GM18951 (cell line): ENCODE measurements around the gene COX19.

Experiments used
- POLR2A ChIP-seq: IDR thresholded peaks from 4 replicates; pipeline ENCODE4 v1.6.1; 2011; ENCODE audit warnings: mild to moderate bottlenecking; ENCODE audit not compliant: insufficient read length, insufficient read depth; ENCODE audit errors: extremely low read depth
- in situ Hi-C: fragments of 300-500 bp; cut with MboI; formaldehyde crosslinking; loops from one replicate; pipeline ENCODE4 v1.12.0; 2022; ENCODE audit warnings: low sequenced_read_pairs, mixed read lengths, inconsistent platforms; ENCODE audit not compliant: unreplicated experiment

The COX19 gene

DNA sequence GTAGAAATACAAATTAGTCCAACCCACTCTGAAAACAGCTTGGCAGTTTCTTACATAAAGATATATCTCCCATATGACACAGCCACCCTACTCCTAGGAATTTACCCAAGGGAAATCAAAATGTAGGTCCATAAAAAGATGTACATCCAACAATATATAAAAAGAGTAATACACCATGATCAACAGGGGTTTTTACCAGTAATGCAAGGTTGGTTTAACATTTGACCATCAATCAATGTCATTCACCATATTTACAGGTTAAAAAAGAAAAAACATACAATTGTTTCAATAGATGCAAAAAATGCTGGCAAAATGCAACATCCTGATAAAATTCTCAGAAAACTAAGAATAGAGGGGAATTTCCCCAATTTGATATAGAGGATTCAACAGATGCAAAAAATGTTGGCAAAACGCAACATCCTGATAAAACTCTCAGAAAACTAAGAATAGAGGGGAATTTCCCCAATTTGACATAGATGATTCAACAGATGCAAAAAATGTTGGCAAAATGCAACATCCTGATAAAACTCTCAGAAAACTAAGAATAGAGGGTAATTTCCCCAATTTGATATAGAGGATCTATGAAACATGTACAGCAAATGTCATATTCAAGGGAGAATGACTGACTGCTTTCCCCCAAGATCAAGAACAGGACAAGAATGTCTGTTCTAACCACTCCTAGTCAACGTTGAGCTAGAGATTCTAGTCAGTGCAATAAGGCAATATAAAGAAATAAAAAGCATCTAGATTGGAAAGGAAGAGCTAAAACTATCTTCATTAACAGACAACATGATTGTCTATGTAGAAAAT is 34.5 kb downstream of the COX19 start:
- in situ Hi-C loops: no loop called here
- TF ChIP-seq POLR2A: no peak

DNA sequence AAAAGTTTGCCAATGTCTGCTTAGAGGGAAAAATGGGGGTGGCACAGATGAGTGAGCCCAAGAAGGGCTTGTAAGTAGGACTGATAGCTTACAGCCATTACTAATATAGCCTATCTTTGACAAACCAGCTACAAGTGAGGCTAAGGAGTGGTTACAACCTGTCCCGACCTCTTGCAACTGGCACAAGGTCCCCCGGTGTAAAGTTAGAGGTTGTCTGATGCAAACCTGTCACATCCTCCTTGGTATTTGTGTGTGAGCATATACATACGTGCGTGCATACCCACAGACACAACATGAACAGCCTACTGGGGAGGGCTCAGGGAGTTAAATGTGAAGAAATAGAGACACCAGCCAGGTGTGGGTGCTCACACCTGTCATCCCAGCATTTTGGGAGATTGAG is 35.5 kb downstream of the COX19 start:
- in situ Hi-C loops: no loop called here
- TF ChIP-seq POLR2A: no peak

- in situ Hi-C loops: no loop called here
- TF ChIP-seq POLR2A: no peak
Observed at GRCh38 chr7:938546-939185, 36.7 kb downstream of the COX19 start.

GRCh38 chr7:937856-938484 is 37.4 kb downstream of the COX19 start:
- TF ChIP-seq POLR2A: no peak
- in situ Hi-C loops: no loop called here

DNA sequence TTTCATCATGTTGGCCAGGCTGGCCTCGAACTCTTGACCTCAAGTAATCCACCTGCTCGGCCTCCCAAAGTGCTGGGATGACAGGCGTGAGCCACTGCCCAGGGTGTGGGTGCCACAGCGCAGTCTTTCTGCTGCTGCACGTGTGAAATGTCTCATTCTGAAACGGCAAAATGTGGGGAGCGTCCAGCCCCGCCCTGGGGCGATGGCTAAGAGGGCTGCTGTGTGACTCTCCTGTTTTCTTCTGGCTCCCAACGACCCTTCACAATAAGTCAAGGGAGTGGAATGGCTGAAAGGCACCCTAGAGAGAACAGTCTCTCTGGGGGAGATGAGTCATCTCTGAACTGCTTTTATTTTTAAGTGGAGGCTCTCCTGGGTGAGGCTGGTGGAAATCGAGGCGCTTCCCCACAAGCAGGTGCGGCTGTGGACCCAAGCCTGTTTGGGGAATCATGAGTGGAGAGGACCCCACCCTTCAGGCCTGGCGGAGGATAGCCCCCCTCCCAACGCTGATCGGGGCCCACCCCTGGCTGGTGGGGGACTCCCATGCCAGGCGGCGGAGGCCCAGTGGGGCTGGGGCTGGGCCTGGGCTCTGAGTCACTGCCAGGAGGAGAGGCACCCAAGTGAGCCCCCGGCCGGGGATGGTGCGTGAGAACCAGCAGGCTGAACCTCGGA is 38.8 kb downstream of the COX19 start:
- TF ChIP-seq POLR2A: no peak
- in situ Hi-C loops: no loop called here

DNA sequence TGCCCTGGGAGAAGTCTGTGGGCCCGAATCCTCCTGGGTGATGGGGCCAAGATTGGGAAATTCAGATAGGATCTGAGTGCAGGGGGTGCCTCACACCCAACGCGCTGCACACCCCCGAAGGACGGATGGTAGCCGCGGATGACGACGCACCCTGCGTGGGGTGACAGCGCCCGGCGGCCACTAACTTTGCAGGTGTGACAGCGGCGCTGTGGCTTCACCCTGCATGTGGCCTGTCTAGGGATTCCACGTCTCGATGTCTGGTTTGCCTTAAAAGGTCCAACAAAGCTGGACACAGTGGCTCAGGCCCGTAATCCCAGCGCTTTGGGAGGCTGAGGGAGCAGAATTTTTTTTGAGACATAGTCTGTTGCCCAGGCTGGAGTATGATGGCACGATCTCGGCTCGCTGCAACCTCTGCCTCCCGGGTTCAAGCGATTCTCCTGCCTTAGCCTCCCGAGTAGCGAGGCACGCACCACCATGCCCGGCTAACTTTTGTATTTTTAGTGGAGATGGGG is 39.4 kb downstream of the COX19 start:
- TF ChIP-seq POLR2A: no peak
- in situ Hi-C loops: no loop called here

DNA sequence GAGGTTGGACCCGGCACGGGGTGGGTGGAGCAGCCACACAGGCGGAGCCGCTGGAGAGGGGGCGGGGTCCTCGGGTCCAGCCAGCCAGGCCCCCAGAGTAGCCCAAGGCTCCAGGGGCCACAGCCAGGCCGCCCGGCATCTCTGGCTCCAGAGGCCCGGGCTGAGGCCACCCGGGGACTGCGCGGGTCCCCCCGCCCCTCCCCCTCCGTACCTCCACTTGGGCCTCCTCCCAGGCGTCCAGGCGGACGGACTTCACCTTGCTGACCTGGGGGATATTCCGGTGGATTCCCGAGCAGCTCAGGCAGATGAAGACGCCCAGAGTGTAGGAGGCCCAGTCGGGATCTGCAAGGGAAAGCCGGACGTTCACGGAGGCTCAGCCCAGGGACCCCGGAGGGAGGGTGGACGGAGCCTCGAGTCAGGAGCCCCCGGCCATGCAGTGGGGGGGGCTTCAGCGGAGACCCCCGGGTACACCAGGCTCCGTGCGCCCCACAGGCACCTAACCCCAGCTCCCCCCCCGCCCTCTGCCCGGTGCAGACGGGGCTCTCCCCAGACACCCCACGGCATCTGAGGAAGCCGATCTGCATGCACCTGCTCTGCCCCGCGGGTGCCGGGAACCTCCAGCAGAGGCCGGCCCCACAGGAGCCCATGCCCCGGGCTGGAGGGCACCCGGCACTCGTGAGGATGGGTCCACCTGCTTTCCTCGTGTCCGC is 40.0 kb downstream of the COX19 start:
- no peak for TF ChIP-seq POLR2A
- in situ Hi-C loops: no loop called here

DNA sequence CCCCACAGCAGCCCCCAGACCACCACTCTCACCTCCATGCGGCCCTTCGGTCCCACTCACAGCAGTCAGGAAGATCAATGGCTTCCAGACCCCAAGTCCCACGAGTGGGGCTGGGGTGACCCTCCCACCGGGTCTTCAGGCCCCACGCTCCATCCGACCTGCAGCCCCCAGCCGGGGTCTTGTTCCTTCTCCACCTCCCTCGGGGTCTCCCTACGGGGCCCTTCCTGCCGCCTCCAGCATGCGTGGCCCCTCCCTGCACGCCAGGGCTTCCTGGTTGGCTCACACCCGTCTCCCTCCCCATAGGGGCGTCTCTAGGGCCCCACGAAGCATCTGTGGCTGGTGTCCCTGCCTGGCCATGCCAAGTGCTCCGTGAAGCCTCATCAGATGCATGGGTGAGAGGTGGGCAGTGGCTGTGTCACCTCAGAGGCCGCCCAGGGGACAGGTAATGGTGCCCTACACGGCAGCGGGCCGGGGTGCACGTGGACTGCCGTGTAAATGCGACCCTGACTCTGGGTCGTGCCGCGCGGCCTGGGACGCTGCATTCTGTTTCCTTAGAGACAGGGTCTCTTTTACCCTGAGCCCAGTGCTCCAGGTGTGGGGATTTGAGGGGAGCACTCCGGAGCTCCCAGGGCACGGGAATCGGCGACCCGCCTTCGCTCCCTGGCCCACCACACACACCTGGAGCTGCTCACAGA is 40.7 kb downstream of the COX19 start:
- no peak for TF ChIP-seq POLR2A
- in situ Hi-C loops: no loop called here

DNA sequence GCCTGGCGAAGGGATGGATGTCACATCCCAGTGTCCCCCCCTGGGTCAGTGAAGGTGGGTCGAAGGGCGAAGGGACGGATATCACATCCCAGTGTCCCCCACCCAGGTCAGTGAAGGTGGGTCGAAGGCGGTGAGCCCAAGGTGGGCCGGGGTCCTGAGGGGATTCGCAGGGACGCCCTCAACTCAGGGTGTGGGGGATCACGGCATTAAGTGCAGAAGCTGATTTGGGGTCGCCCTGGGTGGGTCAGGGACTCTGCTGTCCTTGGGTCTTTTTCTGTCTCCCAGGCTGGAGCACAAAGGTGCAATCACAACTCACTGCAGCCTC is 42.7 kb downstream of the COX19 start:
- no peak for TF ChIP-seq POLR2A

DNA sequence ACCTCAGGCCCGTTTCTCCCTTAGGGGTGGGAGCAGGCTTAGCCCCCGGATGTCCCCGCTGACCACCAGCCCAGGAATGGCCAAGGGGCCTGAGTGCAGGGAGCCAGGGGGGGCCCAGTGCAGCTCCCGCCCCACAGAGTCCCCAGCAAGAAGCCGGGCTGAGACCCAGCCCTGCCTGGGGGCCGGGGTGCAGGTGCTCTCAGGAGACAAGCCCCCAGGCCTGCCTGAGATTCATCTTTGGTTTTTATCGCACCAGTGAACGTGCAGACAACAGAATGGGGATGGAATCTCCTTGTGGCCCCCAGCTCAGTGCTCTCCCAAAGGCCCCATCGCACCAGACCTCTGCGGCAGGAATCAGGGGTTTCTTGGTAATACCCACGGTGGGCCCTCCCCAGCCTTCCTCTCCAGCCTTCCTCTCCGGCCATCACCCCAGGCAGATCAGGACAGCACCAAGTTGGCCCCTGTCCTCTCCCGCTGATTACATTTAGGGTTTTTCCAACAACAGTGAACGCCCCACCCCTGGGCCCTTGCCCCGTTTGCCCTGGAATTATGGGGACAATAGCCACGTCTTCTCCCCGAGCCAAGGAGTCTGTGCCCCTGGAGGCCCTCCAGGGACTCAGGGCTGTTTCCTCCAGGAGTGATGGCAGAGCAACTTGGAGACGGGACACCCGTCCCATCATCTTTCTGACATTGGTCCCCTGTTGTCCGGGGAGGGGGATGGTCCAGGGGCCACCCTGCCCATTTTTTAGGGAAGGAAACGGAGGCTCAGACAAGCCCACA is 43.3 kb downstream of the COX19 start:
- in situ Hi-C loops: no loop called here
- TF ChIP-seq POLR2A: no peak

More for the DNA sequence above, 42.7 kb downstream of the COX19 start:
- in situ Hi-C loops: no loop called here

DNA sequence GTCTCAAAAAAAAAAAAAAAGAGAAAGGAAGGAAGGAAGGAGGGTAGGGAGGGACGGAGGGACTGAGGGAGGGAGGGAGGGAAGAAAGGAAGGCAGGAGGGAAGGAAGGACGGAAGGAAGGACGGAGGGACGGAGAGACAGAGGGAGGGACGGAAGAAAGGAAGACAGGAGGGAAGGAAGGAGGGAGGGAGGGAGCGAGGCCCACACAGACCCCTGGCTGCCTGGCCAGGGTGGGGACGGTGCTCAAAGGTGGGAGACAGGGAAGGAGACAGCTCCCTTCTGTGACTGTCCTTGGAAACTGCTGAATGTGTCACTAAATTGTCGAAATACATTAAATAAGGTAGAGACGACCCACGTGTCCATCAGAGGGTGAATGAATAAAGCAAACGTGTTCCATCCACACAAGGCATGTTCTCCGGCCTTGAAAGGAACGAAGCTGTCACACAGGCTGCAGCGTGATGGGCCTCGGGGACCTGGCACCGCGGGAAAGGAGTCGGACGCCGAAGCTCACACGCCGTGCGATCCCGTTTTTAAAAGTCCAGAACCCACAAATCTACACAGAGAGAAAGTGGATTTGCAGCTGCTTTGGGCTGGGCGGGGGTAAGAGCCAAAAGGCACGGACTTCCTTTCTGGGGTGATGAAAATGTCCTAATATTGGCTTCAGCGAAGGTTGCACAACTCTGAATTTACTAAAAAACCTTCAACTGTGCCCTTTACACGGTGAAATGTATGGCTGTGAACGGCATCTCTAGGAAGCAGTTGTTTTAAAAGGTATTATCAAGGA is 44.2 kb downstream of the COX19 start:
- in situ Hi-C loops: no loop called here
- TF ChIP-seq POLR2A: no peak
